Measurements from ENCODE around the gene GDI2.

GRCh38 chr10:5762531-5762930, 50.7 kb downstream of the GDI2 start:
- TF ChIP-seq, protein P1, sequence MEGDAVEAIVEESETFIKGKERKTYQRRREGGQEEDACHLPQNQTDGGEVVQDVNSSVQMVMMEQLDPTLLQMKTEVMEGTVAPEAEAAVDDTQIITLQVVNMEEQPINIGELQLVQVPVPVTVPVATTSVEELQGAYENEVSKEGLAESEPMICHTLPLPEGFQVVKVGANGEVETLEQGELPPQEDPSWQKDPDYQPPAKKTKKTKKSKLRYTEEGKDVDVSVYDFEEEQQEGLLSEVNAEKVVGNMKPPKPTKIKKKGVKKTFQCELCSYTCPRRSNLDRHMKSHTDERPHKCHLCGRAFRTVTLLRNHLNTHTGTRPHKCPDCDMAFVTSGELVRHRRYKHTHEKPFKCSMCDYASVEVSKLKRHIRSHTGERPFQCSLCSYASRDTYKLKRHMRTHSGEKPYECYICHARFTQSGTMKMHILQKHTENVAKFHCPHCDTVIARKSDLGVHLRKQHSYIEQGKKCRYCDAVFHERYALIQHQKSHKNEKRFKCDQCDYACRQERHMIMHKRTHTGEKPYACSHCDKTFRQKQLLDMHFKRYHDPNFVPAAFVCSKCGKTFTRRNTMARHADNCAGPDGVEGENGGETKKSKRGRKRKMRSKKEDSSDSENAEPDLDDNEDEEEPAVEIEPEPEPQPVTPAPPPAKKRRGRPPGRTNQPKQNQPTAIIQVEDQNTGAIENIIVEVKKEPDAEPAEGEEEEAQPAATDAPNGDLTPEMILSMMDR (IDR thresholded peaks at IDR 0.05; ENCODE audit: low read depth, low read length), result no peak
- TF ChIP-seq EZH2phosphoT487 (IDR thresholded peaks at IDR 0.05; ENCODE audit: low read depth), result no peak
